Vagina (tissue), 2 donors: Measurements from ENCODE around the gene APLP2.

Experiments
- CTCF ChIP-seq, 3 experiments: fragments of 450-650 bp in 2 of 3; fragments of 200-600 bp in 1 of 3; sonication (generic) in 1 of 3; IDR thresholded peaks; one replicate each; pipeline ENCODE4 v1.5.1; 2017 to 2019; ENCODE audit warnings: antibody characterized with exemption in 3 of 3, mild to moderate bottlenecking in 2 of 3, moderate library complexity in 2 of 3
- POLR2A ChIP-seq, 2 donors: fragments of 450-650 bp; IDR thresholded peaks; one replicate each; pipeline ENCODE4 v1.6.1; 2017; ENCODE audit warnings: antibody characterized with exemption in 2 of 2, mild to moderate bottlenecking in 2 of 2, moderate library complexity in 2 of 2

- TF ChIP-seq CTCF (IDR thresholded peaks at IDR 0.05) (peak in 1 of 3 experiments; percentile 6), POLR2A (IDR thresholded peaks at IDR 0.05) (peak in 1 of 2 donors; percentile 22)
Measured at GRCh38 chr11:130068986-130069658, 572 bp upstream of the APLP2 start.
